ENCODE results near the gene MRPS24.

- TF ChIP-seq POLR2AphosphoS5 (IDR thresholded peaks at IDR 0.05; ENCODE audit: low read depth, low read length) (no peak), TAF1 (IDR thresholded peaks at IDR 0.05; ENCODE audit: borderline replicate concordance, insufficient read depth, low read length) (no peak), REST (IDR thresholded peaks at IDR 0.05; ENCODE audit: insufficient read depth in 1 of 2, low read depth in 2 of 2, low read length in 2 of 2) (no peak)
Observed at GRCh38 chr7:43895847-43896415, 26.6 kb upstream of the MRPS24 start.

All from PFSK-1 (cell line).